ENCODE data around the gene PPP6R3. TPM values are rescaled to one million over a fixed set of nuclear protein-coding genes. Genes with fewer than 3 reads are reported as not detected.
"Not testable (repeated sequence)": the region's sequence is repeated elsewhere in the genome, so short reads cannot be mapped to it uniquely, and the experiment has no call there.

PPP6R3 gene
- total RNA-seq, 2 donors from 2014 or later: 188 to 189 TPM

- not testable (repeated sequence) for ATAC-seq, H3K36me3 Mint-ChIP-seq
Measured at GRCh38 chr11:68623706-68624105, 163.2 kb downstream of the PPP6R3 start.

GRCh38 chr11:68625069-68625468 lies 164.5 kb downstream of the PPP6R3 start:
- H3K4me1 Mint-ChIP-seq (ENCODE audit: low read depth in 2 of 2); DNase-seq (ENCODE audit: low spot score); H3K4me3 Mint-ChIP-seq; H3K36me3 Mint-ChIP-seq; H3K9me3 Mint-ChIP-seq; ATAC-seq; H3K27ac Mint-ChIP-seq: not testable (repeated sequence)
- H3K27me3 Mint-ChIP-seq: peaks cover 15 to 16% of the 10 kb centered on the region in 2 donors

More at GRCh38 chr11:68623706-68624105, 163.2 kb downstream of the PPP6R3 start:
- not testable (repeated sequence) for DNase-seq (ENCODE audit: low spot score); H3K4me3 Mint-ChIP-seq; H3K27ac Mint-ChIP-seq; H3K9me3 Mint-ChIP-seq; H3K4me1 Mint-ChIP-seq (ENCODE audit: low read depth in 2 of 2)
- peaks cover 16 to 17% of the 10 kb centered on the region in 2 donors for H3K27me3 Mint-ChIP-seq

DNA sequence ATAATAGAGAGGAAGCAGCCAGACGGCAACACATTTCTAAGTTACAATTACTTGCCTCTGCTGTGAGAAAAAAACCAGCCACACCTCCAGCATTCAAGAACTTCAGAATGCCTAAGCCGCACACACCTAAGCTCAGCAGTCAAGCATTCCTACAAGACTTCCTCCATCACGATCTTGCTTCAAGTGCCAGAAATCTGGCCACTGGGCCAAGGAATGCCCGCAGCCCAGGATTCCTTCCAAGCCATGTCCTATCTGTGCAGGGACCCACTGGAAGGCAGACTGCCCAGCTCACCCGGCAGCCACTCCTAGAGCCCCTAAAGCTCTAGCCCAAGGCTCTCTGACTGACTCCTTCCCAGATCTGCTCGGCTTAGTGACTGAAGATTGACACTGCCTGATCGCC lies 165.7 kb downstream of the PPP6R3 start:
- ATAC-seq: not testable (repeated sequence)

DNA sequence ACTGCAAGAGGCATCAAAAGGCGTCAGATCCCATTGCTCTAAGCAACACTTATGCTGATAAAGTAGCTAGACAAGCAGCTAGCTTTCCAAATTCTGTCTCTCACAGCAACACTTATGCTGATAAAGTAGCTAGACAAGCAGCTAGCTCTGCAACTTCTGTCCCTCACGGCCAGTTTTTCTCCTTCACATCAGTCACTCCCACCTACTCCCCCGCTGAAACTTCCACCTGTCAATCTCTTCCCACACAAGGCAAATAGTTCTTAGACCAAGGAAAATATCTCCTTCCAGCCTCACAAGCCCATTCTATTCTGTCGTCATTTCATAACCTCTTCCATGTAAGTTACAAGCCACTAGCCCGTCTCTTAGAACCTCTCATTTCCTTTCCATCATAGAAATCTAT lies 168.3 kb downstream of the PPP6R3 start:
- not testable (repeated sequence) for H3K9me3 Mint-ChIP-seq; H3K4me1 Mint-ChIP-seq (ENCODE audit: low read depth in 2 of 2); H3K27me3 Mint-ChIP-seq; H3K36me3 Mint-ChIP-seq; DNase-seq (ENCODE audit: low spot score); H3K27ac Mint-ChIP-seq; H3K4me3 Mint-ChIP-seq; ATAC-seq

More for the DNA sequence above, 165.7 kb downstream of the PPP6R3 start:
- not testable (repeated sequence) for H3K36me3 Mint-ChIP-seq; DNase-seq (ENCODE audit: low spot score); H3K27ac Mint-ChIP-seq; H3K4me1 Mint-ChIP-seq (ENCODE audit: low read depth in 2 of 2); H3K9me3 Mint-ChIP-seq; H3K4me3 Mint-ChIP-seq
- H3K27me3 Mint-ChIP-seq: peaks cover 15 to 16% of the 10 kb centered on the region in 2 donors

DNA sequence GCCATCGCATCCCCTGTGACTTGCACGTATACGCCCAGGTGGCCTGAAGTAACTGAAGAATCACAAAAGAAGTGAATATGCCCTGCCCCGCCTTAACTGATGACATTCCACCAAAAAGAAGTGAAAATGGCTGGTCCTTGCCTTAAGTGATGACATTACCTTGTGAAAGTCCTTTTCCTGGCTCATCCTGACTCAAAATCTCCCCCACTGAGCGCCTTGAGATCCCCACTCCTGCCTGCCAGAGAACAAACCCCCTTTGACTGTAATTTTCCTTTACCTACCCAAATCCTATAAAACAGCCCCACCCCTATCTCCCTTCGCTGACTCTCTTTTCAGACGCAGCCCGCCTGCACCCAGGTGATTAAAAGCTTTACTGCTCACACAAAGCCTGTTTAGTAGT lies 171.8 kb downstream of the PPP6R3 start:
- H3K9me3 Mint-ChIP-seq; H3K4me3 Mint-ChIP-seq; H3K4me1 Mint-ChIP-seq (ENCODE audit: low read depth in 2 of 2); H3K36me3 Mint-ChIP-seq; ATAC-seq; H3K27ac Mint-ChIP-seq; DNase-seq (ENCODE audit: low spot score): not testable (repeated sequence)
- H3K27me3 Mint-ChIP-seq: peaks cover 12 to 17% of the 10 kb centered on the region in 2 donors

DNA sequence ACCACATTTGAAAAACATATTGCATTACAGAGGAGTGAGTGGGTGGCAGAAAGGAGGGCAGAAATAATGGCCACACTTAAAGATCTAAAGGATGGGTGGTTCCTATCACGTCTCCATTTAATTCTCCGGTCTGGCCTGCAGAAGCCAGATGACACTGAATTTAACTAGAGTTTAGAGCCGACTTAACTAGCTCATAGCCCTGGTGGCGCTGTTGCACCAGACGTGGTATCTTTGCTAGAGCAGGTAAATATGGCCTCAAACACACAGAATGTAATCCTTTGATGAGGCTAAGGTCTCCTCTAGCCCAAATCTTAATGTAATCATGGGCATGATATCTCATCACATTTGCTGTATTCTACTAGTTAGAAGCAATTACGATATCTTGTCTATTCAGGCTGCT lies 172.2 kb downstream of the PPP6R3 start:
- Mint-ChIP-seq H3K9me3 (no peaks in the 10 kb centered on the region), H3K36me3 (no peaks in the 10 kb centered on the region), H3K27me3 (peaks cover 16 to 20% of the 10 kb centered on the region in 2 donors), H3K4me3 (no peak overlapping the region), H3K4me1 (ENCODE audit: low read depth in 2 of 2) (no peaks in the 10 kb centered on the region), H3K27ac (no peak overlapping the region)
- DNase-seq (ENCODE audit: low spot score) (no peak), ATAC-seq (no peak)

- H3K27ac Mint-ChIP-seq; H3K4me3 Mint-ChIP-seq; DNase-seq (ENCODE audit: low spot score); H3K36me3 Mint-ChIP-seq; H3K9me3 Mint-ChIP-seq; H3K4me1 Mint-ChIP-seq (ENCODE audit: low read depth in 2 of 2); ATAC-seq: not testable (repeated sequence)
- H3K27me3 Mint-ChIP-seq: peaks cover 16 to 20% of the 10 kb centered on the region in 2 donors
Measured at GRCh38 chr11:68634606-68635005, 174.1 kb downstream of the PPP6R3 start.

GRCh38 chr11:68635172-68635571 lies 174.6 kb downstream of the PPP6R3 start:
- not testable (repeated sequence) for ATAC-seq; H3K4me1 Mint-ChIP-seq (ENCODE audit: low read depth in 2 of 2); H3K4me3 Mint-ChIP-seq; DNase-seq (ENCODE audit: low spot score); H3K9me3 Mint-ChIP-seq; H3K27ac Mint-ChIP-seq; H3K36me3 Mint-ChIP-seq
- H3K27me3 Mint-ChIP-seq: peaks cover 16 to 20% of the 10 kb centered on the region in 2 donors

- not testable (repeated sequence) for H3K4me1 Mint-ChIP-seq (ENCODE audit: low read depth in 2 of 2); H3K9me3 Mint-ChIP-seq; ATAC-seq; H3K4me3 Mint-ChIP-seq; DNase-seq (ENCODE audit: low spot score); H3K27ac Mint-ChIP-seq; H3K36me3 Mint-ChIP-seq
- H3K27me3 Mint-ChIP-seq: peaks cover 16 to 20% of the 10 kb centered on the region in 2 donors
Measured at GRCh38 chr11:68635883-68636282, 175.3 kb downstream of the PPP6R3 start.

DNA sequence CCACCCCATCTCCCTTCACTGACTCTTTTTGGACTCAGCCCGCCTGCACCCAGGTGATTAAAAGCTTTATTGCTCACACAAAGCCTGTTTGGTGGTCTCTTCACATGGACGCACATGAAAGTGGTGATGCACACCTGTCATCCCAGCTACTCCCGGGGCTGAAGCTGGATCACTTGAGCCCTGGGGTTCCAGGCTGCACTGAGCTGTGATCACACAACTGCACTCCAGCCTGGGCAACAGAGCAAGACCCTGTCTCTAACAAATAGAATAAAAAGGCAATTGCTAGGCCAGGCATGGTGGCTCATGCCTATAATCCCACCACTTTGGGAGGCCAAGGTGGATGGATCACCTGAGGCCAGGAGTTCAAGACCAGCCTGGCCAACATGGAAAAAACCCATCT lies 178.8 kb downstream of the PPP6R3 start:
- H3K4me1 Mint-ChIP-seq (ENCODE audit: low read depth in 2 of 2); H3K4me3 Mint-ChIP-seq; ATAC-seq; DNase-seq (ENCODE audit: low spot score); H3K9me3 Mint-ChIP-seq; H3K36me3 Mint-ChIP-seq; H3K27ac Mint-ChIP-seq: not testable (repeated sequence)
- peaks cover 28% of the 10 kb centered on the region in 2 donors for H3K27me3 Mint-ChIP-seq

- peaks cover 19 to 30% of the 10 kb centered on the region in 2 donors for H3K27me3 Mint-ChIP-seq
- peaks cover 4% of the 10 kb centered on the region for H3K36me3 Mint-ChIP-seq
- H3K27ac Mint-ChIP-seq: no peak overlapping the region
- H3K9me3 Mint-ChIP-seq: no peaks in the 10 kb centered on the region
- H3K4me1 Mint-ChIP-seq (ENCODE audit: low read depth in 2 of 2): peaks cover 0 to 3% of the 10 kb centered on the region in 2 donors
- ATAC-seq (peak; percentile 41 to 61), DNase-seq (ENCODE audit: low spot score) (no peak)
- no peak overlapping the region for H3K4me3 Mint-ChIP-seq
Measured at GRCh38 chr11:68641880-68642279, 181.3 kb downstream of the PPP6R3 start.

- Mint-ChIP-seq H3K36me3 (peaks cover 11% of the 10 kb centered on the region), H3K27ac (no peak overlapping the region), H3K27me3 (peaks cover 18 to 32% of the 10 kb centered on the region in 2 donors), H3K4me3 (no peak overlapping the region), H3K4me1 (ENCODE audit: low read depth in 2 of 2) (peaks cover 0 to 3% of the 10 kb centered on the region in 2 donors), H3K9me3 (peaks cover 5% of the 10 kb centered on the region)
- no peak for DNase-seq (ENCODE audit: low spot score)
- no peak for ATAC-seq
Measured at GRCh38 chr11:68643585-68643984, 183.0 kb downstream of the PPP6R3 start.

DNA sequence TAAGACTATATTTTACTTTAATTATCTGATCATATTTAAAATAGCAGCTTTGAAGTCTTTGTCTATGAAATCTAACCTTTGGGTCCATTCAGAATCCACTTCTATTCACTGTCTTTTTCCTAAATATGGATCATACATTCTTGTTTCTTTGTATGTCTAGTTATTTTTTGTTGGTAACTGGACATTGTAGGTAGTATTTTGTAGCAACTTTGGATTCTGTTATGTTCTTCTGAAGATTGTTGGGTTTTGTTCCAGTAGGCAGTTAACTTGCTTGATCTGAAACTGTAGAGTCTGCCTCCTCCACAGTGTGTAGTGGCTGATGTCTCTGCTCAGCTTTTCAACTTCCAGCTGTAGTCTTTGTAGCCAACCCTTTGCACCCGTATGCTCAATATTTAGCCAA lies 186.3 kb downstream of the PPP6R3 start:
- peaks cover 11% of the 10 kb centered on the region for H3K36me3 Mint-ChIP-seq
- DNase-seq (ENCODE audit: low spot score) (no peak), ATAC-seq (no peak)
- no peak overlapping the region for H3K27ac Mint-ChIP-seq
- H3K4me1 Mint-ChIP-seq (ENCODE audit: low read depth in 2 of 2): peaks cover 0 to 3% of the 10 kb centered on the region in 2 donors
- no peak overlapping the region for H3K4me3 Mint-ChIP-seq
- peaks cover 5% of the 10 kb centered on the region for H3K9me3 Mint-ChIP-seq
- H3K27me3 Mint-ChIP-seq: peaks cover 21 to 32% of the 10 kb centered on the region in 2 donors

DNA sequence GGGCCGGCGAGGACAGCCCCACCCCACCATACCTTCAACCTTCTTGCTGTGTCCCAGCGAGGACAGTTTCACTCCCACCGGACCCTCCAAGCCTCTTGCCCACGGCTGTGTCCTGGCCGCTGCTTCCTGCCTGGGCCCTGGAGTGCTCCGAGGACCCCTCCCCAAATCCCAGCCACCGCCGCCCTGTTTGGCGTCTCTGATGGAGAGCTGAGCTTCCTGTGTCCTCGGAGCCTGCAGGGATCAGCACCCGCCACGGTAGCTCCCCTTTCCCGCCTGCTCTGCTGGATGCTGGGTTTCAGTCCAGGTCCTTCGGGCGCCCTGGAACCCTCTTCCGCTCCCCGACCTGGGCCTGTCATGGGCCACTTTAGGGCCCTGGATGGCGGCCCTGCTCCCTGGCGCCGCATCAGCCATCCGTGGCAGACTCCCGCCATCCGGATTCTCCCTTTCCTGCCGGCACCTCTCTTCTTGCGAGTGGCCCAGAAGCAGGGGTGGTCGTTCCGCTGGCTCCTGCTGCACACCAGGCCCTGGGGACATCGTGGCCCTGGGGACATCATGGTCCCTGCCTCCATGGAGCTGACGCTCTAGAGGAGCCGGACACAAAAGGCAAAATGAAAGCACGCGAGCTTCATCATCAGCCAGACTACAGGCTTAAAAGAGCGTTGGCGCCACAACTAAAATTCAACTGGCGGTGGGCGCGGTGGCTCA lies 189.5 kb downstream of the PPP6R3 start:
- H3K36me3 Mint-ChIP-seq: peaks cover 11% of the 10 kb centered on the region
- H3K4me1 Mint-ChIP-seq (ENCODE audit: low read depth in 2 of 2): no peaks in the 10 kb centered on the region
- H3K27ac Mint-ChIP-seq: no peak overlapping the region
- no peak overlapping the region for H3K4me3 Mint-ChIP-seq
- DNase-seq (ENCODE audit: low spot score): no peak
- no peak for ATAC-seq
- H3K27me3 Mint-ChIP-seq: peaks cover 14 to 15% of the 10 kb centered on the region in 2 donors
- H3K9me3 Mint-ChIP-seq: peaks cover 5% of the 10 kb centered on the region
